Endothelial cell of hepatic sinusoid (primary cell): ENCODE measurements around the gene AGFG2.

ENCODE experiments used
- in situ Hi-C: cut with HindIII; loops from 2 replicates; pipeline ENCODE4 v1.10.0; 2017; ENCODE audit warnings: low sequenced_read_pairs

The AGFG2 gene

GRCh38 chr7:100604976-100605911, 66.2 kb downstream of the AGFG2 start:
- in situ Hi-C loops: no loop called here

- in situ Hi-C loops: no loop called here
Measured at GRCh38 chr7:100606313-100606712, 67.3 kb downstream of the AGFG2 start.

GRCh38 chr7:100607111-100607510, 68.1 kb downstream of the AGFG2 start:
- in situ Hi-C loops: no loop called here

DNA sequence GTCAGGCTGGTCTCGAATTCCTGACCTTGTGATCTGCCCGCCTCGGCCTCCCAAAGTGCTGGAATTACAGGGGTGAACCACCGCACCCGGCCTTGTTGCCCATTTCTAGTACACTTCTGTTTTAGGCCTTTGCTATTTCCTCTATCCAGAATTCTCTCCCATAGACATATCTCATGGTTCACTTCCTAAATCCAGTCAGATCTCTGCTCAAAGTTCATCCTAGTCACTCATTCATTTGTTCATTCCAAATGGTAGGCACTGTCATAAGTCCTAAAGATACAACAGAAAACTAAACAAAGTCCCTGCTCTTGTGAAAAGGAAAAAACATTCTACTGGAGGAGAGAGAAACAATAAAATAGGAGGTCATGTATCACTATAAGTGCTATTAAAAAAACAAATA, 71.0 kb downstream of the AGFG2 start:
- in situ Hi-C loops: no loop called here

- in situ Hi-C loops: no loop called here
Measured at GRCh38 chr7:100611983-100612729, 73.2 kb downstream of the AGFG2 start, which contains the start of gene MOSPD3. Gene MOSPD3, plus strand, starts transcription at chr7:100612540. Its CDS starts 252 bp downstream, at chr7:100612792.

- in situ Hi-C loops: no loop called here
Measured at GRCh38 chr7:100612730-100613390, 73.9 kb downstream of the AGFG2 start.

DNA sequence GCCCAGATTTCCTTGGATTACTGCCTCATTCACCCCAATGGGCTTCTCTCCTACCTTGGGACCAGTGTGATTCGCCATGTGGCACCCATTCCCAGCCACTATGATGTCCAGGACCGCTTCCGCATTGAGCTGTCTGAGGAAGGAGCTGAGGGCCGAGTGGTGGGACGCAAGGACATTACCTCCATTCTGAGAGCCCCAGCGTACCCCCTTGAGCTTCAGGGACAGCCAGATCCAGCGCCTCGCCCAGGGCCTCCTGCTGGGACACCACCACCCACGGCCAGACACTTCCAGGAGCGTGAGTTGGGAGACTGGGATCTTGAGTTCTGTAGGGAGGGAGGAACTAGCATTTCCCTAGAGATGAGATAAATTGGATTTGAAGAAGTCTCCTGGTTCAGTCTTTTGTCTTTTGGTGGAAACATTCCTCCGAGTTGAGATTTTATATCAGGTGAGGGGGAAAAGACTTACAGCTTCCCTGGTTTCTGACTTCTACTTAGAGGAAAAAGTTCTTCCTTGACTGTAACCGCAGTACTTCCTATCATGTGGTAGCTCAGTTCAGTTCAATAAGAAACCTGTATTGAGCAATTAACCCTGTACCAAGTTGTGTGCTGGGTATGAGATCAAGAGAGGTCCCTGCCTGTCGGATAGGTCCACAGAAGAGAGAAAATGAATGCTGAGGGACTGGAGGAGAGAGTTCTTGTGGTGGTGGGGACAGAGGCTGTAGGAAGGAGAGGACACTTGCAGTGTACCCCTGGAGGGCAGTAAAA, 74.6 kb downstream of the AGFG2 start:
- in situ Hi-C loops: no loop called here

DNA sequence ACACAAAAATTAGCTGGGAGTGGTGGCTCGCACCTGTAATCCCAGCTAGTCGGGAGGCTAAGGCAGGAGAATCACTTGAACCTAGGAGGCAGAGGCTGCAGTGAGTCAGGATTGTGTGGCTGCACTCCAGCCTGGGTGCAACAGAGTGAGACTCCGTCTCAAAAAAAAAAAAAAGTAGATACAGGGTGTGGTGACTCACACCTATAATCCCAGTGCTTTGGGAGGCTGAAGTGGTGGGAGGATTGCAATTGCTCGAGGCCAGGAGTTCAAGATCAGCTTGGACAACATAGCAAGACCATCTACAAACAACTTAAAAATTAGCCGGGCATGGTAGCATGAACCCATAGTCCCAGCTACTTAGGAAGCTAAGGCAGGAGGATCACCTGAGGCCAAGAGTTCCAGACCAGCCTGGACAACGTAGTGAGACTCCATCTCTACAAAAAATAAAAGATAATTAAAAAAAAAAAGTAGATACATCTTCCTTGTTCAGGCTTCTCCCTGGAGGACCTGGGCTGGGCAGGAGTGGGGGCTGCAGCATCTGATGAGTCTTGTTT, 75.4 kb downstream of the AGFG2 start:
- in situ Hi-C loops: no loop called here
